Measurements from ENCODE around the gene MYO10.

DNA sequence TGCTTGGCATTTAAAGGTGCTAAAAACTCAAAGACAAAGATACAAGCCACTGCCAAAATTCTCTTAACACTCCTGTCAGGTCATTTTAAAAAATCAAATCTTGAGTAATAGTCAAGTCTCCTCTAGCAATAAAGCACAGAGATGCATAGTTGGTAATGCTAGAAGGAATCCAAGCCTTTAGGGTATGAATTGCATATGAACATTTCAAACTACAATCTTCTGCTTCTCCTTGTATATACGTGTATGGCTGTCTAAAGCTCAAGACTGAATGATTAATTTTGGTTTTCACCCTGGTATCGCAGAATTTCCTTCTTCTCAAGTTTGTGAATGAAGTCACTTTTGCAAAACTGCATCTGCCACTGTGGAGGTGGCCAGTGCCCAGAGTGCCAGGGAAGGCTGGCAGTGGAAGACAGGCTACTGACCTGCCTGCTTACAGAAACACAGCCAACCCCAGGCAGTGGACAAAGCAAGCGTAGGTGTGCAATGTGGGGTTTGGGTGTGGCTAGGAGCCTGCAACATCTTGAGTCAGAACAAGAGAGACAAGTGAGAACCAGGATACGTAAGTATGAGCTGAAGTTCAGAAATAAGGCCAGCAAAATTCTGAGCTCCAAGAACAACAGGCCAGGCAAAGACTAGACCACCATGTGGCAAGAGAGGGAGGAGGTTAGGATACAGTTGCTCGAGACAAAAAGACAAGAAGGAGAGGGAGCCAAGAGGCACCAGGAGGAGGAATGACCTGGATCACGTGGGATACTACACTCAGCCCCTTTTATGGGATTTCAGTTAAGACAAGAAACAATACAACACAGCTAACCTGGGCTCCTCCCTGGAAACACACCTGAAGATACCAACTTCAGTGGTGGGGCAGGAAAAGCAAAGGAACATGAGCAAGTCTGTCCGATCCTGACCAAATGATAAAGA, 22.6 kb downstream of the MYO10 start:
- TF ChIP-seq, protein P1, sequence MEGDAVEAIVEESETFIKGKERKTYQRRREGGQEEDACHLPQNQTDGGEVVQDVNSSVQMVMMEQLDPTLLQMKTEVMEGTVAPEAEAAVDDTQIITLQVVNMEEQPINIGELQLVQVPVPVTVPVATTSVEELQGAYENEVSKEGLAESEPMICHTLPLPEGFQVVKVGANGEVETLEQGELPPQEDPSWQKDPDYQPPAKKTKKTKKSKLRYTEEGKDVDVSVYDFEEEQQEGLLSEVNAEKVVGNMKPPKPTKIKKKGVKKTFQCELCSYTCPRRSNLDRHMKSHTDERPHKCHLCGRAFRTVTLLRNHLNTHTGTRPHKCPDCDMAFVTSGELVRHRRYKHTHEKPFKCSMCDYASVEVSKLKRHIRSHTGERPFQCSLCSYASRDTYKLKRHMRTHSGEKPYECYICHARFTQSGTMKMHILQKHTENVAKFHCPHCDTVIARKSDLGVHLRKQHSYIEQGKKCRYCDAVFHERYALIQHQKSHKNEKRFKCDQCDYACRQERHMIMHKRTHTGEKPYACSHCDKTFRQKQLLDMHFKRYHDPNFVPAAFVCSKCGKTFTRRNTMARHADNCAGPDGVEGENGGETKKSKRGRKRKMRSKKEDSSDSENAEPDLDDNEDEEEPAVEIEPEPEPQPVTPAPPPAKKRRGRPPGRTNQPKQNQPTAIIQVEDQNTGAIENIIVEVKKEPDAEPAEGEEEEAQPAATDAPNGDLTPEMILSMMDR (IDR thresholded peaks at IDR 0.05) = no peak
- TF ChIP-seq POLR2AphosphoS5 (IDR thresholded peaks at IDR 0.05; ENCODE audit: low read depth, low read length) = no peak

Data from Panc1 (cell line).